Stimulated activated CD4-positive, alpha-beta T cell treated with anti-CD3 and anti-CD28 coated beads, Interleukin-12 subunit alpha, Interleukin-12 subunit beta, amount 100 ng/mL, for 48 hours (primary cell): ENCODE measurements around the gene DAPK1.

Experiments used
- DNase-seq, 3 donors: peaks; one replicate each; pipeline ENCODE4 v3.0.0-alpha.2; 2020; ENCODE audit warnings: low read depth in 2 of 3, low spot score in 1 of 3

Gene DAPK1

DNA sequence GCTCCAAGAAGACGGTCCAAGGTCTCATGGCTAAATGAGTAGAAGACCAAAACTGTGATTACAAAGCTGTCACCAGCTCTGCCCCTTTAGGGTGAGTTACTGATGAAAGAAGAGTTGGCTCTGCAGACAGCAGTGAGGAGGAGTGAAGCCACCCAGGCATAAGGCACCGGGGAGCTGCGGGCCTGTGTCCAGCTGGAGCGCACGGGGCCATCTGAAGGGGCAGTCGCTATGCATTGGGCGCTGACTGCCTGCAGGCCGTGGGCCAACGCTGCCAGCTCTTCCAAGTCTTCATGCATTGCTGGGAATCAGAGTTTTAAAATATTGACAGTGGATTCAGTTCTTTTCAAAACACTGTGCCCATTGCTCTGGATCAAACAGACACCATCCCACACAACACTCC is 70.3 kb downstream of the DAPK1 start:
- DNase-seq: no peak

DNA sequence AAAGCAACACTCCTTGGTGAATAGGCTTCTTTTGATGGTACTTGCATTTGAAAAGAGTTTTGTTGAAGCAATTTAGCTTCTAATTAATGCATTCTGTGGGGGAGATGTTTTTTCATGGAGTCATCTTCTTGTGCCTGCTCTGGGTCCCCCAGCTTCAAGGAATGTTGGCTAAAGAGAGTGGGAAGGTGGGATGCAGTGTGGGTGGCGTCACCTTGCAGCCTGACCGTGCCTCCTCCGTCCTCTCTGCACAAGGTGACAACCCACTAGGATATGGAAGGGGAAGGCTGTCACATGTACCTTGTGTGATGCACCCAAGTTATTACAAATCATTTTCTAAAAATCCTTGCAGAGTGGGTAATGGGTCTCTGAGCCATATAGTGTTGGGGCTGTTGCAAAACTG is 70.7 kb downstream of the DAPK1 start:
- DNase-seq: no peak

- no peak for DNase-seq
These were observed 71.4 kb downstream of the DAPK1 start for GRCh38 chr9:87569008-87569509.

GRCh38 chr9:87569518-87569917 is 71.9 kb downstream of the DAPK1 start:
- no peak for DNase-seq

DNA sequence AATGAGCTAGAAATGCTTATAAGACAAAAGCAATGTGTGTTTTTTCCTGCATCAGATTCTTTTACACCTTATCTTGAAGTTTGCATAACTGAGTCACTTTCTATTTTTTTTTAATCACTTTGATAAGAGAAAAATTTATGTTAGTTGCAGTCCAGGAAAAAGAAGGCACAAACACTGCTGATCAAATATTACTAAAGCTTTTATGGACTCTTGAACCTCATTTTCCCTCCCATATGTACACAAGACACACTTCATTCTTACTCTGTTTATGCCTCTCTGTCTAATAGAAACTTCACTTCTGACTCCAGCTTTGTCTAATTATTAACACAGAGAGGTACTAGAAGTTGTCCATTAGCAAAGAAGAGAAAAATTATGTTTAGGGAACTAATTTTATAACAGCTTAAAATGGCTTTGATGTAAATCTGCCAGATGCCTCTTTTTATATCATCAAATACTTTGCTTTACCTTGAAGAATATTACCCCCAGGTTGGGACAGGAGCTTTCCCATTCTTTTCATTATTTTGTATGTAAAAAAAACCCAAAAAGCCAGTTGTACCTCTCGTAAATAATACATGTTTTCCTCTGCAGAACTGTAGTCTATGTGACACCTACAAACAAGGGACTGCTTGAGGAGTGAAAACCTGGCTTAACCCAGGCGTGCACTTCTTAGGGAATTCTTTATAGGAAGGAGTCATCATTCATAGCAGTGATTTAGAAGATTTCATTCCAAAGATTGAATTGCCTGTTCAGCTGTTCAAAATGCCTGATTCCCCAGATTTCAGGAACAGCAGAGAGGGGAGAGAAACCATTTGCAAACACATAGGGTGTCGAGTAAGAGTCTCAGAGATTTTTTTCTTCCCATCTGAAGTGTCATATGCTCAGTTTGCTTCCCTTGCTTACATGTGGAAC is 72.6 kb downstream of the DAPK1 start:
- no peak for DNase-seq

DNA sequence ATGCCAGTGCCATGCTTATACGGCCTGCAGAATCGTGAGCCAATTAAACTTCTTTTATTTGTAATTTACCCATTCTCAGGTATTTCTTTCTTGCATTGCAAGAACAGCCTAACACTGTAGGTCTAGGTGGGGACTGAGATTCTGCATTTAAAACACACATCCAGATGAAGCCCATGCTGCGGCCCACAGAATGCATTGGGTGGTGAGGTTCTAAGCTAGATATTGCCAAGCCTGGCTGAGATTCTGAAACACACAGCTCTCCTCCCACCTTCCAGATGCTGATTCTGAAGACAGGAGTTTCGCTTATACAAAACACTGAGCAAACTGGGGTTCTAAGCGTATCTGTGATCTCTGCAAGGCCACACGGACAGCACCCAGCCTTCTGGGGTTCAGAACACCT is 75.1 kb downstream of the DAPK1 start:
- no peak for DNase-seq

DNA sequence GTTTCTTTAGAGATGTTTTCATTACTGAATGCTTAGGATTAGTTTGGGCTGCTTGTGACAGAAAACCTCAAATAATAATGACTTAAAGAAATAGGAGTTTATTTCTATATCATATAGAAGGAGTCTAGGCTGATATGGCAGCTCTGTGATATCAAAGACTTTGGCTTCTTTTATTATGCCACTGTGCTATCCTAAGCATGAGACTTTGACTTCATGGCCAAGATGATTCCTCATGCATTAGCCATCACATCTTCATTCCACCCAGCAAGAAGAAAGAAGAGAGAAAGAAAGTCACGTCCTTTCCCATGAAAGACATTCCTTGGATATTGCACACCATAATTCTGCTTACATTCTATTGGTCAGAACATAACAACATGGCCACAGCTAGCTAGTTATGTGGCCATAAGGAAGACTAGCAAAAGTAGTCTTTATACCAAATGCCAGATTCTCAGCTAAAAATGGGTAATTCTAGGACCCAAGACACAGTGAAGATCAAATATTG is 76.2 kb downstream of the DAPK1 start:
- DNase-seq: no peak

DNA sequence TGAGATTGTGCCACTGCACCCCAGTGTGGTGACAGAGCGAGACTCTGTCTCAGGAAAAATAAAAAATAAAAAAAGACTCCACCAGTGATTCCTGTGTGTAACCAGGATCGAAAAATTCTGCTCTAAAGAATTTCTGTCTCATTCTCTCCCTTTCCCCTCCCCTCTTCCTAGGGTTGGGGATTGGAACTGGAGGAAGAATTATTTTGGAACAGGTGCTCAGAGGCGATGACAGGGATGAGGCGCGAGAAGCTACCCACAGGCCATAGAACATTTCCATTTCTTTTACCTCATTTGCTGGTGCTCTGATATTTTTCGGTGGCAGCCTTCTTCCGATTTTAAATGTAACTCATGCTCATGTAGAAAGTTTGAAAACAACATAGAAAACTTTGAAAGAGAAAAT is 80.1 kb downstream of the DAPK1 start:
- no peak for DNase-seq

- no peak for DNase-seq
These were observed 81.0 kb downstream of the DAPK1 start for GRCh38 chr9:87578625-87579024.

- DNase-seq: no peak
These were observed 82.3 kb downstream of the DAPK1 start for GRCh38 chr9:87579781-87580541.

DNA sequence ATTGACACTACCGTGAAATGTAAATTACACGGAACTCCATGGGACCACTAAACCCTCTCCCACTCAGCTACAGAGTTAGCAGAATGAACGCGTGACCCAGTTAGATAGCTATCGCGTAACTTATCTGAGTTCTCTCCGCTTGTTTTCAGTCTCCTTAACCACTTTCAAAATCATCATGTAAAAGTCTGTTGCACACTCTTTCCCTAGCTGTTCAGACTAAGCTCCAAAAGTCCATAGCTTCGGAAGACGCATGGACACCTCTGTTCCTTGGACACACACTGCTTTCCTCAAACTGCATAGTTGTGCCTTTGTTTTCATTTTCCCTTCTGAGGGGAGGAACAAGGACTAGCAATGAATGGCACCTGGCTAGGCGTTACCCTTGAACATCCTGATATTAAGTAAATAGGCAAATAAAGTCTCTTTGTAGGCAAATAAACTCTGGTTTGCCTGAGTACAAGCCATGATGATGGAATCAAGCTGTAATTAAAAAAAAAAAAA is 83.3 kb downstream of the DAPK1 start:
- DNase-seq: no peak

- no peak for DNase-seq
These were observed 83.8 kb downstream of the DAPK1 start for GRCh38 chr9:87581513-87581912.

GRCh38 chr9:87581949-87582637 is 84.4 kb downstream of the DAPK1 start:
- DNase-seq: no peak

DNA sequence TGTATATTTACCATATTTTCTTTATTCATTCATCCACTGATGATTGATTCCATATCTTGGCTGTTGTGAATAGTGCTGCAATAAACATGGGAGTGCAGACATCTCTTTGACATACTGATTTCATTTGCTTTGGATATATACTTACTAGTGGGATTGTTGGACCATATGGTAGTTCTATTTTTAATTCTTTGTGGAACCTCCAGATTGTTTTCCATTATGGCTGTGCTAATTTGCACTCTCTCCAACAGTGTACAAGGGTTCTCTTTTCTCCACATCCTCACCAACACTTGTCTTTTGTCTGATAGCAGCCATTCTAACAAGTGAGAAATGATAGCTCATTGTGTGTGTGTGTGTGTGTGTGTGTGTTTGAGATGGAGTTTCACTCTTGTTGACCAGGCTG is 86.7 kb downstream of the DAPK1 start:
- DNase-seq: no peak

- DNase-seq: no peak
These were observed 87.6 kb downstream of the DAPK1 start for GRCh38 chr9:87585123-87585855.

- no peak for DNase-seq
These were observed 89.2 kb downstream of the DAPK1 start for GRCh38 chr9:87586731-87587355.

DNA sequence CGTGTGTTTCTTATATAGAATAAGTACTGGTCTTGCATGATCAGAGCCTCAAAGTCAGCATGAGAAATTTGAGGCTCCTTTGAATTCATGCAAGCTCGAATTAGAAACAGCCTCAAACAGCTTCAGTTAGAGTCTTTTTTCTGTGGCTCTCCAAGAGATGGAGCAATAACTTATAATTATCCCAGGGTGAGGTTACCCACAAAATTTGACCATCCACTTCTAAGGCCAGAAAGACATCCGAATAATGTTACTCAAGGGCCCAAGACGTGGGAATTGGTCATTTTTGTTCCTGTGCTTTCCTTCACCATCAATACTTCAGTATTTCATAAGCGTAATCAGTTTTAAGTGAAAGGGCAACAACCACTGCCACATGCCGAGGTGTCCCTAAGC is 89.7 kb downstream of the DAPK1 start:
- no peak for DNase-seq

- DNase-seq: no peak
These were observed 90.2 kb downstream of the DAPK1 start for GRCh38 chr9:87587864-87588263.

- no peak for DNase-seq
These were observed 90.7 kb downstream of the DAPK1 start for GRCh38 chr9:87588339-87588738.

DNA sequence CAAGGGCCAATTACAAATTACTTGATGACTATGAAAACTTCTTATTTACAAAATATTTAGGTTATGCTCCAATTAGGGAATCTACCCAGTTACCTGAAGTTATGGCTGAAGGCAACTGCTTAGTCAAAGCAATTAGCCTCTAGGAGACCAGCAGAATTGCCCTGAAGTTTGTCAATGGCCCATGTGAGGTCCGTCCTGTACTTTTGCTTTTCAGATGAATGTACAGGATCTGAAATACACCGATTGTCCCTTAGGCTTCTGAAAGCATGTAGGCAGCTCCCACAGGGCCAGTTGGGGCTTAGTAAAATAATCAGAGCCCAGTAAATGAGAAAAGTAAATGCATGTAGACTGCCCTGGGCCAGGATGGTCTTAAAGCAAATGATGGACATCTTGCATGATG is 93.3 kb downstream of the DAPK1 start:
- DNase-seq: no peak
